ENCODE results near the gene AGMO. TPM values are rescaled to one million over a fixed set of nuclear protein-coding genes. Genes with fewer than 3 reads are reported as not detected.

AGMO gene
- total RNA-seq, 3 donors from 2014 or later: 0.89 to 3.0 (median 1.3) TPM

GRCh38 chr7:15481132-15481531 is 80.7 kb downstream of the AGMO start:
- no peak overlapping the region for H3K4me3 ChIP-seq
- TF ChIP-seq, protein P1, sequence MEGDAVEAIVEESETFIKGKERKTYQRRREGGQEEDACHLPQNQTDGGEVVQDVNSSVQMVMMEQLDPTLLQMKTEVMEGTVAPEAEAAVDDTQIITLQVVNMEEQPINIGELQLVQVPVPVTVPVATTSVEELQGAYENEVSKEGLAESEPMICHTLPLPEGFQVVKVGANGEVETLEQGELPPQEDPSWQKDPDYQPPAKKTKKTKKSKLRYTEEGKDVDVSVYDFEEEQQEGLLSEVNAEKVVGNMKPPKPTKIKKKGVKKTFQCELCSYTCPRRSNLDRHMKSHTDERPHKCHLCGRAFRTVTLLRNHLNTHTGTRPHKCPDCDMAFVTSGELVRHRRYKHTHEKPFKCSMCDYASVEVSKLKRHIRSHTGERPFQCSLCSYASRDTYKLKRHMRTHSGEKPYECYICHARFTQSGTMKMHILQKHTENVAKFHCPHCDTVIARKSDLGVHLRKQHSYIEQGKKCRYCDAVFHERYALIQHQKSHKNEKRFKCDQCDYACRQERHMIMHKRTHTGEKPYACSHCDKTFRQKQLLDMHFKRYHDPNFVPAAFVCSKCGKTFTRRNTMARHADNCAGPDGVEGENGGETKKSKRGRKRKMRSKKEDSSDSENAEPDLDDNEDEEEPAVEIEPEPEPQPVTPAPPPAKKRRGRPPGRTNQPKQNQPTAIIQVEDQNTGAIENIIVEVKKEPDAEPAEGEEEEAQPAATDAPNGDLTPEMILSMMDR (IDR thresholded peaks at IDR 0.05): no peak
- H3K4me1 ChIP-seq (ENCODE audit: low read depth): peaks cover 3% of the 10 kb centered on the region
- ATAC-seq: no peak
- intact Hi-C loops (cut with DNase I, micrococcal nuclease): no loop called here
- no peak for DNase-seq
- no peaks in the 10 kb centered on the region for H3K9me3 ChIP-seq
- H3K36me3 ChIP-seq (ENCODE audit: low read depth): no peaks in the 10 kb centered on the region

DNA sequence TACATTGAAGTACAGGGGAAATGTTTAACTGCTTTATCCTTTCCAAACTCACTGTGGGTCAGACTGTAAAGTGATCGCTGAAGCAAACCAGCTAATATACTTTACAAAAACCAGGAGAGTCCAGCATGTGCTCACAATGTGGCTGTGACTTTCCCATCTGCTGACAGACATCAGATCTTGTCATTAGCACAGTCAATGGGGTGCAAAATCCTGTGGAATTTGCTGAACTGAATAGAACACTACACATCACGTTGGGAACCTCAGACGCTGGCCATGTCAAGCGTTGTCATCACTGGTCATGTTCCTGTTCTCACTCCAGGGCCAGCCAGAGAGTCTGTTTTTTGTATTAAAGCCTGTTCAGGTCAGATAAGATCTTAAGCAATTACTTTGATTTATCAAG is 83.4 kb downstream of the AGMO start:
- H3K36me3 ChIP-seq (ENCODE audit: low read depth): no peaks in the 10 kb centered on the region
- intact Hi-C loops (cut with DNase I, micrococcal nuclease): no loop called here
- no peak overlapping the region for H3K4me3 ChIP-seq
- TF ChIP-seq, protein P1 (IDR thresholded peaks at IDR 0.05): no peak
- ATAC-seq (no peak), DNase-seq (no peak)
- no peaks in the 10 kb centered on the region for H3K9me3 ChIP-seq
- H3K4me1 ChIP-seq (ENCODE audit: low read depth): peaks cover 3% of the 10 kb centered on the region

GRCh38 chr7:15476531-15476918 is 85.3 kb downstream of the AGMO start:
- intact Hi-C loops (cut with DNase I, micrococcal nuclease): no loop called here
- Histone ChIP-seq H3K4me3 (no peak overlapping the region), H3K36me3 (ENCODE audit: low read depth) (no peaks in the 10 kb centered on the region), H3K9me3 (no peaks in the 10 kb centered on the region), H3K4me1 (ENCODE audit: low read depth) (peaks cover 3% of the 10 kb centered on the region)
- TF ChIP-seq, protein P1 (IDR thresholded peaks at IDR 0.05): no peak
- ATAC-seq: no peak
- no peak for DNase-seq

DNA sequence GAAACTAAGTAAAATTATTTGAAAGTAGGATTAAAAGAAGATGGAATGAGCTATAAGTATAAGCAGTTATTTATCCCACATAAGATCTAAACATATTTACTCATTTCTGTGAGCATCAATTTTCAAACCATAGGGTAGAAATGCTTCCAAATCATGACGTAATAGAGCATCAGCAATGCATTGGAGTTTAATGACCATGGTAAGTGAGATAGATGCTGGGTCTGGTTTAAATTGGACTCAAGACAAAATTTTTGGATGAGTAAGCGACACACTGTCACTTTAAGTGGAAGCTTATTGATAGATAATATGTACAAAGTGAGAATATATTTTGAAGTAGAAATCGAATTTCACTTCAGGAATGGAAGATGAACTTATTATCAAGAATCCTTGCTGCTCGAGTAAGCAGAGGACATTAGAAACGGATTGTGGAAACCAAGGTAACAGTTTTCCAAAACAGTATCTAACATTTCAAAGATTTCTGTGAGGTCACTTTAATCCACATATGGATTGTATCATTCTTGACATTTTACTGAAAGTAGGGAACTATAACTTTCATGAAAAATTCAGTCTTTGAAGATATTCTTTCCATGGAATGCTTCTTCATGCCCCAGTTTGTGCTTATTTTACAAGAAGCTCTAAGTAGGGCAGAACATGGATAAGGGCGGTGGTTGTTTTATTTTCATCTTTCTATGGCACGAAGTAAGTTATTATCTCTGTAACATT is 85.8 kb downstream of the AGMO start:
- TF ChIP-seq, protein P1 (IDR thresholded peaks at IDR 0.05): no peak
- intact Hi-C loops (cut with DNase I, micrococcal nuclease): no loop called here
- no peak overlapping the region for H3K4me3 ChIP-seq
- H3K9me3 ChIP-seq: no peaks in the 10 kb centered on the region
- peaks cover 3% of the 10 kb centered on the region for H3K4me1 ChIP-seq (ENCODE audit: low read depth)
- ATAC-seq (no peak), DNase-seq (no peak)
- H3K36me3 ChIP-seq (ENCODE audit: low read depth): no peaks in the 10 kb centered on the region

DNA sequence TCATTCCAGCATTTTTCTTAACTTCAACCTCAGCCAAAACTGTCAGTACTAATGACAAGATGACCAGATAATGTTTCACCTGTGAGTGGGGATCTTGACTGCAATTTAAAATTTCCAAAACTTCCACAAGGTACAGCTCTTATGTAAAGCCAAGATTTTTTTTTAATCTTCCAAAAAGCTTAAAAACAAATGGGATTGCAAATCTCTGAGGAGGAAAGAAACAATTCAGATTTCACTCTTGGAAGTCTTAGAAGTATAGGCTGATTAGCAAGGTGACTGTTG is 90.2 kb downstream of the AGMO start:
- H3K4me3 ChIP-seq: no peak overlapping the region
- DNase-seq (no peak), ATAC-seq (no peak)
- H3K36me3 ChIP-seq (ENCODE audit: low read depth): no peaks in the 10 kb centered on the region
- H3K9me3 ChIP-seq: no peaks in the 10 kb centered on the region
- H3K4me1 ChIP-seq (ENCODE audit: low read depth): peaks cover under 1% of the 10 kb centered on the region
- TF ChIP-seq, protein P1 (IDR thresholded peaks at IDR 0.05): no peak
- intact Hi-C loops (cut with DNase I, micrococcal nuclease): no loop called here

Data from mucosa of descending colon (tissue), 3 donors.